GM13976 (cell line): ENCODE data around the gene KIF18A.
"Not testable (repeated sequence)": the region's sequence is repeated elsewhere in the genome, so short reads cannot be mapped to it uniquely, and the experiment has no call there.

Source experiments
- DNase-seq: peaks from one replicate; pipeline ENCODE4 v3.0.0; 2012; ENCODE audit warnings: low spot score
- in situ Hi-C: fragments of 300-500 bp; cut with MboI; formaldehyde crosslinking; loops from one replicate; pipeline ENCODE4 v1.12.0; 2022; ENCODE audit warnings: low sequenced_read_pairs, mixed read lengths, inconsistent platforms; ENCODE audit not compliant: unreplicated experiment
- TF ChIP-seq, protein P1 (sequence below): IDR thresholded peaks from 2 replicates; pipeline ENCODE4 v1.5.1; 2012; ENCODE audit warnings: borderline replicate concordance, mild to moderate bottlenecking; ENCODE audit not compliant: insufficient read depth; ENCODE audit errors: extremely low read depth, missing control alignments, control extremely low read depth

KIF18A gene

DNA sequence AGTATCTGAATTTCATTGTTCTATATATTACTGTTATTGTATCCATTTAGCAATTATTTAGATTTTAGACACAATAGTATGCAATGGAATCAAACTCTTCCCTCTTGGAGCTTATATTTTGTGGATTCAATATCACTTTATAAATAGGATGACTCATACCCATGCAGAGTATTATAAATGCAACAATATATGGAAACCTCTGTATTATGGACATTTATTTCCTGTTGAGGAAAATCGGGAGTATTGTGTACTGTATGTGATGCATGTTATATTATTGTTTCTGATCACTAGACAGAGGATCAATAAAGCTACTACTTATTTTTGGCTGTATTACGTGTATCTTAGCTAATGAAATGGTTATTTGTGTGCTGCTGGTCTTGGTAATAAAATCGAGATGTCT, 1.0 kb upstream of the KIF18A start:
- DNase-seq: no peak
- in situ Hi-C loops: loop anchor here (25.0 kb wide), 1 partner anchor 397 kb away; the partner anchor contains the start of gene BDNF
- TF ChIP-seq, protein P1, sequence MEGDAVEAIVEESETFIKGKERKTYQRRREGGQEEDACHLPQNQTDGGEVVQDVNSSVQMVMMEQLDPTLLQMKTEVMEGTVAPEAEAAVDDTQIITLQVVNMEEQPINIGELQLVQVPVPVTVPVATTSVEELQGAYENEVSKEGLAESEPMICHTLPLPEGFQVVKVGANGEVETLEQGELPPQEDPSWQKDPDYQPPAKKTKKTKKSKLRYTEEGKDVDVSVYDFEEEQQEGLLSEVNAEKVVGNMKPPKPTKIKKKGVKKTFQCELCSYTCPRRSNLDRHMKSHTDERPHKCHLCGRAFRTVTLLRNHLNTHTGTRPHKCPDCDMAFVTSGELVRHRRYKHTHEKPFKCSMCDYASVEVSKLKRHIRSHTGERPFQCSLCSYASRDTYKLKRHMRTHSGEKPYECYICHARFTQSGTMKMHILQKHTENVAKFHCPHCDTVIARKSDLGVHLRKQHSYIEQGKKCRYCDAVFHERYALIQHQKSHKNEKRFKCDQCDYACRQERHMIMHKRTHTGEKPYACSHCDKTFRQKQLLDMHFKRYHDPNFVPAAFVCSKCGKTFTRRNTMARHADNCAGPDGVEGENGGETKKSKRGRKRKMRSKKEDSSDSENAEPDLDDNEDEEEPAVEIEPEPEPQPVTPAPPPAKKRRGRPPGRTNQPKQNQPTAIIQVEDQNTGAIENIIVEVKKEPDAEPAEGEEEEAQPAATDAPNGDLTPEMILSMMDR: no peak

- DNase-seq: no peak
- TF ChIP-seq, protein P1: no peak
- in situ Hi-C loops: loop anchor here (25.0 kb wide), 1 partner anchor 395 kb away; the partner anchor contains the start of gene BDNF
Observed at GRCh38 chr11:28107191-28107749, 686 bp downstream of the KIF18A start.

DNA sequence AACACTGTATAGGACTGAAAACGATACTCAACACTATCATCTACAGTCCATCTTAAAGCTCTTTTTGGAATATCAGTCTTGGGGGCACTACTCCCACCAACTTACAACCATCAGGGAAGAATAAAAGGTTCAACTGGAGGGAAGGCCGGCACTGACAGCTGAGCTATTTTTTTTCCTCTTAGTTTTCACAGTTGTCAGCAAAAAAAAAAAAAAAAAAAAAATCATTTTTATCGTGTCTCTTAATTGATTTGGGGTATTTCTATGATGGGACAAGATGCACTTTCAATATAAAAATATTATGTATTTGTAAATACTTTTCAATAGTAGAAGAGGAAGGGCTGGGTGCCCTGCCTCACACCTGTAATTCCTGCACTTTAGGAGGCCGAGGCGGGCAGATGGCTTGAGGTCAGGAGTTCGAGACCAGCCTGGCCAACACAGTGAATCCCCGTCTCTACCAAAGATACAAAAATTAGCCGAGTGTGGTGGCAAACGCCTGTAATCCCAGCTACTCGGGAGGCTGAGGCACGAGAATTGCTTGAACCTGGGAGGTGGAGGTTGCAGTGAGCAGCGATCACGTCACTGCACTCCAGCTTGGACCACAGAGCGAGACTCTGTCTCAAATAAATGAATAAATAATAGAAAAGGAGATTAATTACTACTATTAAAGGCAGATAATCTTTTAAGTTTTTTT, 1.5 kb downstream of the KIF18A start:
- in situ Hi-C loops: loop anchor here (25.0 kb wide), 1 partner anchor 394 kb away; the partner anchor contains the start of gene BDNF
- no peak for DNase-seq
- TF ChIP-seq, protein P1: no peak

DNA sequence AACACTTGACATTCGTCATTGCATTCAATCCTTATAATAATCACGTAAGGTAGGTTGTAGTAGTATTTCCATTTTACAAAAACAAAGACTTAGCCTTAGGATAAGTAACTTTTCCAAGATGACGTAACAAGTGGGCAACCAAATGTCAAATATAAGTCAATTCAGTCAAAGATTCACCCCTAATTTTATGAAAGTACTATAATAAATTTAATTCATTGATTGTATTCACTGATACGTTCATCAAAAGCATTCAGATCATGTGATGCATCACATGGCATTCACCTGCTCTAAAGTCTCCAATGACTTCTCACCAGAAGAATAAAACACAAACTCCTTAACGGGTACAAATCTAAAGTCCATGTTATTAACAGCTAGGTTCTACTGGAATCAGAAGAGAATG, 2.1 kb downstream of the KIF18A start:
- DNase-seq: no peak
- TF ChIP-seq, protein P1: no peak

GRCh38 chr11:28104984-28105383, 3.0 kb downstream of the KIF18A start:
- DNase-seq: no peak
- in situ Hi-C loops: loop anchor here (25.0 kb wide), 1 partner anchor 393 kb away; the partner anchor contains the start of gene BDNF
- TF ChIP-seq, protein P1: no peak

More for the DNA sequence above, 2.1 kb downstream of the KIF18A start:
- in situ Hi-C loops: loop anchor here (25.0 kb wide), 1 partner anchor 394 kb away; the partner anchor contains the start of gene BDNF

GRCh38 chr11:28104425-28104824, 3.5 kb downstream of the KIF18A start:
- TF ChIP-seq, protein P1: no peak
- no peak for DNase-seq
- in situ Hi-C loops: loop anchor here (25.0 kb wide), 1 partner anchor 392 kb away; the partner anchor contains the start of gene BDNF

DNA sequence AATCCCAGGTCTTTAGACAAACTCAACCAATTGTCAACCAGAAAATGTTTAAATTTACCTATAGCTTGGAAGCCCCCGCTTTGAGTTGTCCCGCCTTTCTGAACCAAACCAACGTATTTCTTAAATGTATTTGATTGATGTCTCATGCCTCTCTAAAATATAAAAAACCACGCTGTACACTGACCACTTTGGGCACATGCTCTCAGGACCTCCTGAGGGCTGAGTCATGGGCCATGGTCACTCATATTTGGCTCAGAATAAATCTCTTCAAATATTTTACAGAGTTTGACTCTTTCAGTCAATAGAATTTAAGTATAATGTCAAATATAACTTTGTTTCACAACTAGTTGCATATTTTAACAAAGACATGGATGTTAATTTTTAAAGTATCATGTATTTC, 5.7 kb downstream of the KIF18A start:
- in situ Hi-C loops: loop anchor here (25.0 kb wide), 1 partner anchor 390 kb away; the partner anchor contains the start of gene BDNF
- not testable (repeated sequence) for DNase-seq
